MCF 10A (cell line): ENCODE measurements around the gene METTL23. TPM values are rescaled to one million over a fixed set of nuclear protein-coding genes. Genes with fewer than 3 reads are reported as not detected.
"Not testable (repeated sequence)": the region's sequence is repeated elsewhere in the genome, so short reads cannot be mapped to it uniquely, and the experiment has no call there.

Experiments
- BruUV-seq: library from RNA; stranded (reverse); fragments of 400-500 nt; replicated peaks from 2 replicates; lab custom pipeline; 2021; lab: Mats Ljungman, UMichigan
- CTCF ChIA-PET: fragments of 300-600 bp; sonication (Branson Sonifier 250); formaldehyde crosslinking; extraction: SDS; loops from one replicate; lab custom pipeline; 2021; ENCODE audit warnings: antibody characterized with exemption, inconsistent platforms; lab: Yijun Ruan, JAX
- POLR2A ChIA-PET: fragments of 300-600, 350-650 bp; sonication (Branson Sonifier 250); formaldehyde crosslinking; extraction: SDS; loops from one replicate; lab custom pipeline; 2020; ENCODE audit warnings: antibody characterized with exemption, inconsistent platforms; lab: Yijun Ruan, JAX
- DNase-seq: peaks from one replicate; pipeline ENCODE4 v3.0.0-alpha.2; 2018; ENCODE audit not compliant: unreplicated experiment
- H3K27ac Mint-ChIP-seq: one replicate; pipeline ENCODE4 v1.8.0; 2022; ENCODE audit warnings: mild to moderate bottlenecking, low read depth, mixed read lengths; ENCODE audit not compliant: unreplicated experiment
- H3K27me3 Mint-ChIP-seq: one replicate; pipeline ENCODE4 v1.8.0; 2022; ENCODE audit warnings: mixed read lengths; ENCODE audit not compliant: insufficient read depth, unreplicated experiment
- H3K36me3 Mint-ChIP-seq: one replicate; pipeline ENCODE4 v1.8.0; 2022; ENCODE audit warnings: mild to moderate bottlenecking, moderate library complexity, mixed read lengths; ENCODE audit not compliant: insufficient read depth, unreplicated experiment
- H3K4me1 Mint-ChIP-seq: one replicate; pipeline ENCODE4 v1.8.0; 2022; ENCODE audit warnings: mixed read lengths; ENCODE audit not compliant: insufficient read depth, unreplicated experiment
- H3K4me3 Mint-ChIP-seq: one replicate; pipeline ENCODE4 v1.8.0; 2022; ENCODE audit warnings: mild to moderate bottlenecking, moderate library complexity, mixed read lengths; ENCODE audit not compliant: unreplicated experiment
- H3K9me3 Mint-ChIP-seq: one replicate; pipeline ENCODE4 v1.8.0; 2022; ENCODE audit warnings: mixed read lengths; ENCODE audit not compliant: unreplicated experiment
- CTCF ChIP-seq: fragments of 200-600 bp; IDR thresholded peaks from one replicate; pipeline ENCODE4 v1.8.0; 2022; ENCODE audit warnings: antibody characterized with exemption, mild to moderate bottlenecking; ENCODE audit not compliant: unreplicated experiment
- intact Hi-C: fragments of 100-400 bp; cut with micrococcal nuclease; formaldehyde crosslinking; loops from 2 replicates; pipeline ENCODE4 v1.14.1; 2022
- total RNA-seq: library from RNA; stranded (reverse); gene quantifications from 2 replicates; pipeline ENCODE4 v1.2.3, GENCODE V29; 2022

METTL23 gene
- total RNA-seq, 1 experiment from 2014 or later, result 35.1 TPM

GRCh38 chr17:76740329-76741118 lies 13.9 kb downstream of the METTL23 start:
- POLR2A ChIA-PET, result interaction anchor here (3.4 to 9.1 kb wide), 2 partner anchors 9 to 181 kb away, joined by 26 to 76 read pairs; no protein-coding TSS in a partner anchor
- CTCF ChIA-PET, result no interaction called here

GRCh38 chr17:76742958-76743357 lies 16.3 kb downstream of the METTL23 start:
- no peaks in the 10 kb centered on the region for H3K4me1 Mint-ChIP-seq
- peaks cover 7% of the 10 kb centered on the region for H3K9me3 Mint-ChIP-seq

More at GRCh38 chr17:76740329-76741118, 13.9 kb downstream of the METTL23 start:
- no peak for DNase-seq
- peaks cover 57% of the 10 kb centered on the region for H3K36me3 Mint-ChIP-seq
- peaks cover 5% of the 10 kb centered on the region for H3K9me3 Mint-ChIP-seq
- no peak overlapping the region for H3K4me3 Mint-ChIP-seq
- no peak overlapping the region for H3K27ac Mint-ChIP-seq
- BruUV-seq, result no TSS peak
- H3K4me1 Mint-ChIP-seq, result no peaks in the 10 kb centered on the region
- no peaks in the 10 kb centered on the region for H3K27me3 Mint-ChIP-seq
- intact Hi-C loops, result no loop called here
- TF ChIP-seq CTCF, result no peak

GRCh38 chr17:76744747-76745146 lies 18.1 kb downstream of the METTL23 start:
- TF ChIP-seq CTCF, result no peak
- H3K4me1 Mint-ChIP-seq, result no peaks in the 10 kb centered on the region
- no peaks in the 10 kb centered on the region for H3K27me3 Mint-ChIP-seq
- no peak for DNase-seq
- peaks cover 45% of the 10 kb centered on the region for H3K36me3 Mint-ChIP-seq
- no TSS peak for BruUV-seq
- intact Hi-C loops, result no loop called here
- H3K4me3 Mint-ChIP-seq, result no peak overlapping the region
- ChIA-PET CTCF (no interaction called here), POLR2A (interaction anchor here (0.6 kb wide), 2 partner anchors 14 to 180 kb away, joined by 3 to 4 read pairs; no protein-coding TSS in a partner anchor)
- H3K27ac Mint-ChIP-seq, result no peak overlapping the region
- peaks cover 7% of the 10 kb centered on the region for H3K9me3 Mint-ChIP-seq

More at GRCh38 chr17:76742958-76743357, 16.3 kb downstream of the METTL23 start:
- intact Hi-C loops, result no loop called here
- TF ChIP-seq CTCF, result no peak
- DNase-seq, result no peak
- Mint-ChIP-seq H3K36me3 (peaks cover 38% of the 10 kb centered on the region), H3K27me3 (no peaks in the 10 kb centered on the region), H3K27ac (no peak overlapping the region), H3K4me3 (no peak overlapping the region)
- no TSS peak for BruUV-seq
- ChIA-PET POLR2A (interaction anchor here (0.7 kb wide), 1 partner anchor 16 kb away, joined by 3 read pairs; no protein-coding TSS in a partner anchor), CTCF (no interaction called here)

- H3K4me3 Mint-ChIP-seq, CTCF ChIA-PET, H3K4me1 Mint-ChIP-seq, DNase-seq, H3K27ac Mint-ChIP-seq, BruUV-seq, intact Hi-C loops, H3K9me3 Mint-ChIP-seq, H3K27me3 Mint-ChIP-seq: not testable (repeated sequence)
- POLR2A ChIA-PET, result interaction anchor here (0.7 to 0.8 kb wide), 2 partner anchors 9 to 10 kb away, joined by 3 read pairs; no protein-coding TSS in a partner anchor
- peaks cover 47% of the 10 kb centered on the region for H3K36me3 Mint-ChIP-seq
Observed at GRCh38 chr17:76745785-76746184, 19.1 kb downstream of the METTL23 start.
